PFSK-1 (cell line): Measurements from ENCODE around the gene UBA1.

Source experiments
- POLR2AphosphoS5 ChIP-seq: IDR thresholded peaks from 2 replicates; pipeline ENCODE4 v1.6.1; 2012; ENCODE audit warnings: low read depth, mild to moderate bottlenecking, control low read depth, low read length, moderate library complexity
- TAF1 ChIP-seq: IDR thresholded peaks from 2 replicates; pipeline ENCODE4 v1.6.1; 2012; ENCODE audit warnings: low read length, control low read depth, borderline replicate concordance; ENCODE audit not compliant: insufficient read depth
- TF ChIP-seq, protein P1 (sequence below), 2 experiments: IDR thresholded peaks; 2 replicates each; pipeline versions ENCODE4 v1.6.1 to v1.8.0; 2011 to 2012; ENCODE audit warnings: low read depth in 2 of 2, low read length in 2 of 2, control low read depth in 1 of 2, inconsistent platforms in 1 of 2, mild to moderate bottlenecking in 1 of 2, moderate library complexity in 1 of 2; ENCODE audit not compliant: insufficient read depth in 1 of 2

GRCh38 chrX:47235691-47236103 is 42.1 kb downstream of the UBA1 start:
- TF ChIP-seq POLR2AphosphoS5 = no peak
- TF ChIP-seq, protein P1, sequence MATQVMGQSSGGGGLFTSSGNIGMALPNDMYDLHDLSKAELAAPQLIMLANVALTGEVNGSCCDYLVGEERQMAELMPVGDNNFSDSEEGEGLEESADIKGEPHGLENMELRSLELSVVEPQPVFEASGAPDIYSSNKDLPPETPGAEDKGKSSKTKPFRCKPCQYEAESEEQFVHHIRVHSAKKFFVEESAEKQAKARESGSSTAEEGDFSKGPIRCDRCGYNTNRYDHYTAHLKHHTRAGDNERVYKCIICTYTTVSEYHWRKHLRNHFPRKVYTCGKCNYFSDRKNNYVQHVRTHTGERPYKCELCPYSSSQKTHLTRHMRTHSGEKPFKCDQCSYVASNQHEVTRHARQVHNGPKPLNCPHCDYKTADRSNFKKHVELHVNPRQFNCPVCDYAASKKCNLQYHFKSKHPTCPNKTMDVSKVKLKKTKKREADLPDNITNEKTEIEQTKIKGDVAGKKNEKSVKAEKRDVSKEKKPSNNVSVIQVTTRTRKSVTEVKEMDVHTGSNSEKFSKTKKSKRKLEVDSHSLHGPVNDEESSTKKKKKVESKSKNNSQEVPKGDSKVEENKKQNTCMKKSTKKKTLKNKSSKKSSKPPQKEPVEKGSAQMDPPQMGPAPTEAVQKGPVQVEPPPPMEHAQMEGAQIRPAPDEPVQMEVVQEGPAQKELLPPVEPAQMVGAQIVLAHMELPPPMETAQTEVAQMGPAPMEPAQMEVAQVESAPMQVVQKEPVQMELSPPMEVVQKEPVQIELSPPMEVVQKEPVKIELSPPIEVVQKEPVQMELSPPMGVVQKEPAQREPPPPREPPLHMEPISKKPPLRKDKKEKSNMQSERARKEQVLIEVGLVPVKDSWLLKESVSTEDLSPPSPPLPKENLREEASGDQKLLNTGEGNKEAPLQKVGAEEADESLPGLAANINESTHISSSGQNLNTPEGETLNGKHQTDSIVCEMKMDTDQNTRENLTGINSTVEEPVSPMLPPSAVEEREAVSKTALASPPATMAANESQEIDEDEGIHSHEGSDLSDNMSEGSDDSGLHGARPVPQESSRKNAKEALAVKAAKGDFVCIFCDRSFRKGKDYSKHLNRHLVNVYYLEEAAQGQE (IDR thresholded peaks at IDR 0.05; ENCODE audit: insufficient read depth in 1 of 2, low read depth in 2 of 2, low read length in 2 of 2) = no peak
- no peak for TF ChIP-seq TAF1
